MCF 10A (cell line): ENCODE measurements around the gene PXDC1. TPM values are rescaled to one million over a fixed set of nuclear protein-coding genes. Genes with fewer than 3 reads are reported as not detected.

Experiments used
- BruUV-seq: library from RNA; stranded (reverse); fragments of 400-500 nt; replicated peaks from 2 replicates; lab custom pipeline; 2021; lab: Mats Ljungman, UMichigan
- CTCF ChIA-PET: fragments of 300-600 bp; sonication (Branson Sonifier 250); formaldehyde crosslinking; extraction: SDS; loops from one replicate; lab custom pipeline; 2021; ENCODE audit warnings: antibody characterized with exemption, inconsistent platforms; lab: Yijun Ruan, JAX
- POLR2A ChIA-PET: fragments of 300-600, 350-650 bp; sonication (Branson Sonifier 250); formaldehyde crosslinking; extraction: SDS; loops from one replicate; lab custom pipeline; 2020; ENCODE audit warnings: antibody characterized with exemption, inconsistent platforms; lab: Yijun Ruan, JAX
- DNase-seq: peaks from one replicate; pipeline ENCODE4 v3.0.0-alpha.2; 2018; ENCODE audit not compliant: unreplicated experiment
- H3K27ac Mint-ChIP-seq: one replicate; pipeline ENCODE4 v1.8.0; 2022; ENCODE audit warnings: mild to moderate bottlenecking, low read depth, mixed read lengths; ENCODE audit not compliant: unreplicated experiment
- H3K27me3 Mint-ChIP-seq: one replicate; pipeline ENCODE4 v1.8.0; 2022; ENCODE audit warnings: mixed read lengths; ENCODE audit not compliant: insufficient read depth, unreplicated experiment
- H3K36me3 Mint-ChIP-seq: one replicate; pipeline ENCODE4 v1.8.0; 2022; ENCODE audit warnings: mild to moderate bottlenecking, moderate library complexity, mixed read lengths; ENCODE audit not compliant: insufficient read depth, unreplicated experiment
- H3K4me1 Mint-ChIP-seq: one replicate; pipeline ENCODE4 v1.8.0; 2022; ENCODE audit warnings: mixed read lengths; ENCODE audit not compliant: insufficient read depth, unreplicated experiment
- H3K4me3 Mint-ChIP-seq: one replicate; pipeline ENCODE4 v1.8.0; 2022; ENCODE audit warnings: mild to moderate bottlenecking, moderate library complexity, mixed read lengths; ENCODE audit not compliant: unreplicated experiment
- H3K9me3 Mint-ChIP-seq: one replicate; pipeline ENCODE4 v1.8.0; 2022; ENCODE audit warnings: mixed read lengths; ENCODE audit not compliant: unreplicated experiment
- CTCF ChIP-seq: fragments of 200-600 bp; IDR thresholded peaks from one replicate; pipeline ENCODE4 v1.8.0; 2022; ENCODE audit warnings: antibody characterized with exemption, mild to moderate bottlenecking; ENCODE audit not compliant: unreplicated experiment
- intact Hi-C: fragments of 100-400 bp; cut with micrococcal nuclease; formaldehyde crosslinking; loops from 2 replicates; pipeline ENCODE4 v1.14.1; 2022
- total RNA-seq: library from RNA; stranded (reverse); gene quantifications from 2 replicates; pipeline ENCODE4 v1.2.3, GENCODE V29; 2022

The PXDC1 gene
- total RNA-seq, 1 experiment from 2014 or later: 48.1 TPM

- intact Hi-C loops: loop anchor here (10.0 kb wide), 1 partner anchor 215 kb away; no protein-coding TSS in a partner anchor
- CTCF ChIA-PET: interaction anchor here (0.7 to 1.1 kb wide), 3 partner anchors 194 to 457 kb away, joined by 3 to 5 read pairs (median 3); no protein-coding TSS in a partner anchor
- peaks cover 16% of the 10 kb centered on the region for H3K4me1 Mint-ChIP-seq
- POLR2A ChIA-PET: interaction anchor here (0.6 to 0.8 kb wide), 3 partner anchors 232 to 269 kb away, joined by 3 to 4 read pairs (median 3); no protein-coding TSS in a partner anchor
- no peak for TF ChIP-seq CTCF
- H3K27ac Mint-ChIP-seq: no peak overlapping the region
- H3K9me3 Mint-ChIP-seq: peaks cover 12% of the 10 kb centered on the region
- H3K36me3 Mint-ChIP-seq: peaks cover 45% of the 10 kb centered on the region
- no peak for DNase-seq
- no TSS peak for BruUV-seq
- no peaks in the 10 kb centered on the region for H3K27me3 Mint-ChIP-seq
- H3K4me3 Mint-ChIP-seq: no peak overlapping the region
These were observed 12.1 kb downstream of the PXDC1 start for GRCh38 chr6:3739311-3739897.

- ChIA-PET CTCF (no interaction called here), POLR2A (interaction anchor here (0.7 kb wide), 1 partner anchor 282 kb away, joined by 3 read pairs; the partner anchor contains the start of gene SLC22A23)
- Mint-ChIP-seq H3K4me3 (no peak overlapping the region), H3K9me3 (peaks cover 12% of the 10 kb centered on the region), H3K4me1 (peaks cover 16% of the 10 kb centered on the region), H3K27ac (no peak overlapping the region), H3K36me3 (peaks cover 53% of the 10 kb centered on the region), H3K27me3 (no peaks in the 10 kb centered on the region)
- intact Hi-C loops: loop anchor here (10.0 kb wide), 1 partner anchor 214 kb away; no protein-coding TSS in a partner anchor
- DNase-seq: no peak
- BruUV-seq: no TSS peak
- no peak for TF ChIP-seq CTCF
These were observed 13.0 kb downstream of the PXDC1 start for GRCh38 chr6:3738381-3739131.

GRCh38 chr6:3737831-3738210 lies 13.7 kb downstream of the PXDC1 start:
- BruUV-seq: no TSS peak
- H3K9me3 Mint-ChIP-seq: peaks cover 12% of the 10 kb centered on the region
- ChIA-PET CTCF (no interaction called here), POLR2A (no interaction called here)
- H3K36me3 Mint-ChIP-seq: peaks cover 57% of the 10 kb centered on the region
- intact Hi-C loops: loop anchor here (10.0 kb wide), 1 partner anchor 213 kb away; no protein-coding TSS in a partner anchor
- H3K4me3 Mint-ChIP-seq: no peak overlapping the region
- TF ChIP-seq CTCF: no peak
- H3K27ac Mint-ChIP-seq: no peak overlapping the region
- H3K4me1 Mint-ChIP-seq: peaks cover 14% of the 10 kb centered on the region
- no peak for DNase-seq
- no peaks in the 10 kb centered on the region for H3K27me3 Mint-ChIP-seq
